HG03432 (cell line): ENCODE data around the gene YPEL5.
"Not testable (repeated sequence)": the region's sequence is repeated elsewhere in the genome, so short reads cannot be mapped to it uniquely, and the experiment has no call there.

ENCODE experiments used
- ATAC-seq: cut with Tn5 transposase; IDR thresholded peaks from one replicate; pipeline ENCODE4 v1.9.1; 2021; ENCODE audit warnings: mild to moderate bottlenecking, moderate library complexity; ENCODE audit not compliant: unreplicated experiment

The YPEL5 gene

DNA sequence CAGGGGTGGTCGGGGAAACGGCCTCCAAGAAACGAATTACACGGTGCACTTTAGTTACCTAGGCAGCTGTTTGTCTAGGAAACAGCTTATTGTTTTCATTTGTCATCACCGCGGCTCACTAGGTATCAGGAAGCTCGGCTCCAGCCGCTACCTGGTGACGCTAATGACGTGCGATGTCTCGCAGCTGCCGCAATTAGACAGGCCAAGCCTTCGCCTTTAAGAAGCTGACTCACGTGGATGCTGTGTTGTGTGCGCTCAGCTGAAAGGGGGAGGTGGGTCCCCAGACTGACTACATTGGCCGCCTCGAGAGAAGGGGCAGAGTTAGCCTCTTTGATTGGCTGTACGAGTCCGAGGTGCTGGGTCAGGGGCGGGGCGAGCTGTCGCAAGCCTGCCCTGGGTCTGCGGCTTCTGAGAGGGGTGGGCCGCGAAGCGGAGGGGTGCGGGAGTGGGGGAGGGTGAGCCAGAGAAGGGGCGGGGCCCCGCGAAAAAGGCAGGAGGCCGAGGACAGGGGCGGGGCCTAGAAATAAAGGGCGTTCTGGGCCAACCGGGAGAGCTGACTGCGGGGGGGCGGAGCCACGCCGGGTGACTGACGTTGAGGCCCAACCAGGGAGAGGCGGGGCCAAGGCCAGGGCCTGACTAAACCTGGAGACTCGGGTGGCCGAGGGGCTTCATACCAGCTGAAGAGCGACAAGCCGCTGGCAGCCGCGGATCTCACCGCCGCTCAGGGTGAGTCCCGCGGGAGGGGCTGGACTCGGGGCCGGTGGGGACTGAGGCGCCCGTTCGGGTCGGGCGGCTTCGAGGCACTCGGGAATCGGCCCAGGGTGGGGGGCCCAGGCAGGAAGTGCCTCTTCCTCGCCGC, at the start of gene YPEL5:
Gene YPEL5, plus strand, starts transcription at position 671 of the 859 bp plus-strand sequence. CDS start 9,645 bp downstream, outside the sequence.
- ATAC-seq = peak; percentile 94

DNA sequence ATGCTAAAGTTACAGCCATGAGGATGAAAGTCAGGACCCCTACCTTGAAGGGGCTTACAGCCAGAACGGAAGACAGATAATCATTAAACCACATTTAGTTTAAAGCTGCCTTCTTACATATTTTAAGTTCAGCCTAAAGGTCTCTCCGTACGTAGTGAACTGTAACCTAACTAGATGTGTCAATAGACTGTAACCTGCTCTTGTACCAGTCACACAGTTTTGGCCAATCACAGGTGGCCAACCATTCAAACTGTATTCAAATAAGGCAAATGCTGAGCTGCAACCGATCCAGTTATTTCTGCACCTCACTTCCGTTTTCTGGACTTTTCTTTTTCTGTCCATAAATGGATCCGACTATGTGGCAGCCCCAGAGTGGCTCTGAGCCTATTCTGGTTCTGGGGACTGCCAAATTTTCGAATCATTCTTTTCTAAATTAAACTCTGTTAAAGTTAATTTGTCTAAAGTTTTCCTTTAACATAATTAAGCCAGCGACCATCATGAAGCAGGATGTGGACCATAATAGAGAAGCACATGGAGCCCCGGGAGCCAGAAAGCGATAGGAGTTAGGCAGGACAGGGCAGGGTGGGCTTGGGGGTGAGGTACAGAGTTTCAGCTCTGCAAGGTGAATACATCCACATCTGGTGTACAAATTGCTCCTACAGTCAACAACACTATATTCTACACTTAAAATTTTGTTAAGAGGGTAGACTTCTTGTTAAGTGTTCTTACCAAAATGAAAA, 48.4 kb upstream of the YPEL5 start:
- no peak for ATAC-seq

DNA sequence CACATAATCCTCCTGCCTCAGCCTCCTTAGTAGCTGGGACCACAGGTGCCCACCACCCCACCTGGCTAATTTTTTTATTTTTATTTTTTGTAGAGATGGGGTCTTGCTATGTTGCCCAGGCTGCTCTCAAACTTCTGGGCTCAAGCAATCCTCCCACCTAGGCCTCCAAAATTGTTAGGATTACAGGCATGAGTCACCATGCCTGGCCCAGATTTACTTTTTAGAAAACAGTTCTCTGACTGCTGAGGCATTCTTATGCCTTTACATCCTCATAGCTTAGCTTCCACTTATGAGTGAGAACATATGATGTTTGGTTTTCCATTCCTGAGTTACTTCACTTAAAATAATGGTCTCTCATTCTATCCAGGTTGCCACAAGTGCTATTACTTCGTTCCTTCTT, 47.4 kb upstream of the YPEL5 start:
- not testable (repeated sequence) for ATAC-seq

DNA sequence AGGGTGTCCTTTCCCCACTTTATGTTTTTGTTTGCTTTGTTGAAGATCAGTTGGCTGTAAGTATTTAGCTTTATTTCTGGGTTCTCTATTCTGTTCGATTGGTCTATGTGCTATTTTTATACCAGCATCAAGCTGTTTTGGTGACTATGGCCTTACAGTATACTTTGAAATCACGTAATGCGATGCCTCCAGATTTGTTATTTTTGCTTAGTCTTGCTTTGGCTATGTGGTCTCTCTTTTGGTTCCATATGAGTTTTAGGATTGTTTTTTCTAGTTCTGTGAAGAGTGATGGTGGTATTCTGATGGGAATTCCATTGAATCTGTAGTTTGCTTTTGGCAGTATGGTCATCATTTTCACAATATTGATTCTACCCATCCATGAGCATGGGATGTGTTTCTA, 46.1 kb upstream of the YPEL5 start:
- not testable (repeated sequence) for ATAC-seq

DNA sequence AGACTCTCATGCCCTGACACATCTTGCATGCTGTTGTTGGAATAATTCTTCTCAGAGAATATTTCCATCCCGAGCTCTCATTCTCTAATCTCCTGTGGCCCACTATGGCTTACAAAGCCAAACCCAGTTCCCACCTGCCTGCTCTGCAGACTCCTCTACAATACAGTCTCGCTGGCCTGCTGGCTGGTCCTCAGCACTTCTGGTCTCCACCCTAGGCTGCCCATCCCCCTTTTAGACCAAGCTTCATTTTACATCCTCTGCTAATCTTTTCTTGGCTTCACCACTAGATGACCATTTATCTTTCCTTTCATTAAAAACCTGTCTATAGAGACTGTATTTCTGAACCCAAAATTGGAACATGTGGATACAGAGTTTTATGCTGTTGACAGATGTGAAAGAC, 42.5 kb upstream of the YPEL5 start:
- ATAC-seq = no peak

DNA sequence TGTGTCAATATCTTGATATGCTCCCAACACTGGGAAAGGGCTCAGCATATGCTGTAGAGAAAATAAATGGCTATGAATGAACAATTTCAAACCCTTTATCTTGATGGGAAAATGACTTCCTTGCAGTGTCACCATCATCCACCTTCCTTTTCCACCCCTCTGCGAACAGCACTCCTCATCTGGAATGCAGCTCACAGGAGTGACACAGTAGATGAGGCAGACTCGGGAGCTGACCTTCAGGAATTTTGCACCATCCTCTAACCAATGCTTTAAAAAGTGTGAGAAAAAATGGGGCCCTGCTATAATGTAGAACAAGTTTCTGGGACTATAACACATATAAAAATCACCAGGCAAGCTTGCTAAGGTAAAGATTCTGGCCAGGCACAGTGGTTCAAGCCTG, 41.3 kb upstream of the YPEL5 start:
- no peak for ATAC-seq

DNA sequence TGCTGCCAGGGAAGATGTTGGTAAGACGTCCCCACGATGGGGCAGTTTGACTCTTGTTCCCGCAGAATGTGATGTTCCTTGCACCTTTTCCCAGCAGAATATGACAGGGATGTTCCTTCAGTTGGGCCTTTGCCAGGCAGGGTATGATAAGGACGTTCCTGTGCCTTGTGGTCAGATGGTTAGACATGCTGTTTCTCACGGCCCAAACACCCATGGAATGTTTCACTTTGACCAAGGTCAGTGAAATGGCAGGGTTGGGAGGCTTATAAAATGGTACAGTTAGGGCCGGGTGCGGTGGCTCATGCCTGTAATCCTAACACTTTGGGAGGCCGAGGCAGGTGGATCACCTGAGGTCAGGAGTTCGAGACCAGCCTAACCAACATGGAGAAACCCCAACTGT, 40.3 kb upstream of the YPEL5 start:
- ATAC-seq = no peak

DNA sequence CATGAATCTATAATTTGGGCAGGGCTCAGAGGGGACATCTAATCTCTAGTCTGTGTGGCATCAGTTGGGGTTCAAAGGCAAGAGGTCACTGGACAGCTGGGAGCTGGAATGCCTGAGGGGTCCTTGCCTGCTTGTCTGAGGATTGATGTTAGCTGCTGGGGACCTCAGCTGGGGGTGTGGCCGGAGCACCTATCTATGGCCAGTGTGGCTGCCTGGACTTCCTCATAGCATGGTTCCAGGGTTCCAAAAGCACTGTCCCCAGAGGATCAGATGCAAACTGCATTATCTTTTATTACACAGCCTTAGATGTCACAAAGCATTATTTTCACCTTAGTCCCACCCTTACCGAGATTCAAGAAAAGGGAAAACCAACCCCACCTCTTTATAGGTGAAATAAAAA, 38.6 kb upstream of the YPEL5 start:
- no peak for ATAC-seq

DNA sequence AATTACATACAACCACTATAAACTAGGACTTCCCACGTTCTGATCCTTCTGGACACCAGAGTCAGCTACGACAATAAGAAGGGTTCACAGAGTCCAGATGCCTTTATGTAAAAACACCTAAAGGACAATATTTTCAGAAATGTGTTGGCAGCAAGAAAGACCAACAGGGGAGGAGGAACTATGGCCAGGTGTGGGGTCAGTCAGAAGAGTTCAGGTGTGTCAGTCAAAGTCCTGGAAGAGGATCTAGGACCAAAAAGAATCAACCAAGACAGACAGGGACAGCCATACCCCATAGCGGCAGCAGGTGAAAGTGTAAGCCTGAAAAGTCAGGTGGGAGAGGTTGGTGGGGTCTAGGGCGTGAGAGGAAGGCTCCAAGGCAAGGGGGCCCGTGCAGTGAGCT, 38.0 kb upstream of the YPEL5 start:
- ATAC-seq = no peak

DNA sequence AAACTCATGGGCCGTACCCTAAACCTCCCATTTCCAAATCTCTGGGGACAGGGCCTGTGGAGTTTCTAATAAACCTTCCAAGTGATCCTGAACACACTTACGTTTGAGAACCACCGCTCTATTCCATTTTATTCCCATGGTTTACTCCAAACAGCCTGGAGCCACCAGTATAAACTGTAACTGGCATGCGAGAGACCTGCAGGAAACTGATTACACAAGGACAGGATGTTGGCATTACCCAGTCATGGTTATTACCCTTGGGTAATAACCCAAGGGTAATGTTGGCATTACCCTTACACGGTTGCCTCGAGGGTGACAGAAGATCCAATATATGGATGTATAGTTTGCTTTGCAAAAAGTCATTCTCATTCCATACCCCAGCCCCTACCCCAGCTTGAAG, 37.0 kb upstream of the YPEL5 start:
- no peak for ATAC-seq

DNA sequence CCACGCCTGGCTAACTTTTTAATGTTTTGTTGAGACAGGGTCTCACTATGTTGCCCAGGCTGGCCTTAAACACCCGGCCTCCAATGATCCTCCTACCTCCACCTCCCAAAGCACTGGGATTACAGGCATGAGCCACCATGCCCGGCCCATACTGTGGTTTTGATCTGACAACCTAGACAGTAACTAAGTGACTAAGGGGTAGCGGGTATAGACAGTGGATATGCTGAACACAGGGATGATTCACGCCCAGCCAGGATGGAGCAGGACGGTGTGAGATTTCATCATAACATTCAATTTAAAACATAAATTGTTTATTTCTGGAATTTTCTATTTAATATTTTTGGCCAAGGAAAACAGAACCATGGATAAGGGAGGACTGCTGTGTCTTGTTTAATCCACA, 36.0 kb upstream of the YPEL5 start:
- no peak for ATAC-seq

DNA sequence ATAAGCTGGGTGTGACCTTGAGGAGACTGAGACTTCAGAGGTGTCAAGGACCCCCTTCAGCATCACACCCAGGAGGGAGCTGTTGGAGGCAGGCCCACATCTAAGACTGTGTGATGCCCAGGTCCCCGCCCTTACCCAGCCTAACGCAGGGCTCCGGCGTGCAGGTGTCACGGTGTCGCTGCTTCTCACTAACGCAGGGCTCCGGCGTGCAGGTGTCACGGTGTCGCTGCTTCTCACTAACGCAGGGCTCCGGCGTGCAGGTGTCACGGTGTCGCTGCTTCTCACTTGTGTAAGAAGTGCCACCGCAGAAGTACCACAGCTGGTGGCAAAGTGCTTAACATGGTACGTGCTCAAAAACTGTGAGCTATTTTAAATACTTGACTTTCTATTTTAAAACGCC, 35.6 kb upstream of the YPEL5 start:
- ATAC-seq = not testable (repeated sequence)

DNA sequence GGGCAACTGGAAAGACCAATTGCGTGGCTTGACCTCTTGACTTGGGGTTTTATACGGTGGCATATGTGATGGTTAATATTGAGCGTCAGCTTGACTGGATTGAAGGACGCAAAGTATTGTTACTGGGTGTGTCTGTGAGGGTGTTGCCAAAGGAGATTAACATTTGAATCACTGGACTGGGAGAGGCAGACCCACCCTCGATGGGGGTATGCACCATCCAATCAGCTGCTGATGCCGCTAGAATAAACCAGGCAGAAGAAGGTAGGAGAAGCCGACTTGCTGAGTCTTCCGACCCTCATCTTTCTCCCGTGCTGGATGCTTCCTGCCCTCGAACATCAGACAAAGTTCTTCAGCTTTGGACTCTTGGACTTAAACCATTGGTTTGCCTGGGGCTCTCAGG, 34.2 kb upstream of the YPEL5 start:
- ATAC-seq = no peak

DNA sequence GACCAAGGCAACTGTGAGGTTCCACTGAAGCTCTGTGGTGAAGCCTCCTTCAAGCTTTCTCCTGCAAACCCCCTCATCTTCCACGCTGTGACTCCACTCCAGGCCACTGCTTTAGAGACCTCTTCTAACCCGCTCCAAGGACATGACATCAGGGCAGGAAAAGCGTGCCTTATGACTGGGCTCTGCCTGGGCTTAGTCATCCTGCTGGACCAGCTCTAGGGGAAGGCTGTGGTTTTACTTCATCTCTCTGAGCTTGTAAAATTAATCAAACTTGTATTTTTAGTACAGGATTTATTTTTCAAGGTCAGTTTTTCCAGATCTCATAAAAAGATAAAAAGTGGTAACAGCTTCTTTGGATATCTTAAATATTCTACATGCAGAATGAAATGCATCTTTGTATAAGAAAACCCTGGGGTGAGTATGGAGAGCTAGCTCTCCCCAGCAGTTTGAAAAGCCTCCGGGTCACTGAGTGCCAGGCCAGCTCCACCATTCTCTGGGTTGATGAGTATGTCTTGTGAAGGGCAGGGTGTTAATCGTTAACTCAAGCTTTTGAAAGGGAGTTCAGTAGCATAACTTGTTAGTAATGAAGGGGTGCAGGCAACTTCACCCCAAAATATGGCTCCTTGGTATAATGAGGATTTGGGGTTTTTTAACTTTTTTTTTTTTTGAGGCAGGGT, 33.1 kb upstream of the YPEL5 start:
- no peak for ATAC-seq

DNA sequence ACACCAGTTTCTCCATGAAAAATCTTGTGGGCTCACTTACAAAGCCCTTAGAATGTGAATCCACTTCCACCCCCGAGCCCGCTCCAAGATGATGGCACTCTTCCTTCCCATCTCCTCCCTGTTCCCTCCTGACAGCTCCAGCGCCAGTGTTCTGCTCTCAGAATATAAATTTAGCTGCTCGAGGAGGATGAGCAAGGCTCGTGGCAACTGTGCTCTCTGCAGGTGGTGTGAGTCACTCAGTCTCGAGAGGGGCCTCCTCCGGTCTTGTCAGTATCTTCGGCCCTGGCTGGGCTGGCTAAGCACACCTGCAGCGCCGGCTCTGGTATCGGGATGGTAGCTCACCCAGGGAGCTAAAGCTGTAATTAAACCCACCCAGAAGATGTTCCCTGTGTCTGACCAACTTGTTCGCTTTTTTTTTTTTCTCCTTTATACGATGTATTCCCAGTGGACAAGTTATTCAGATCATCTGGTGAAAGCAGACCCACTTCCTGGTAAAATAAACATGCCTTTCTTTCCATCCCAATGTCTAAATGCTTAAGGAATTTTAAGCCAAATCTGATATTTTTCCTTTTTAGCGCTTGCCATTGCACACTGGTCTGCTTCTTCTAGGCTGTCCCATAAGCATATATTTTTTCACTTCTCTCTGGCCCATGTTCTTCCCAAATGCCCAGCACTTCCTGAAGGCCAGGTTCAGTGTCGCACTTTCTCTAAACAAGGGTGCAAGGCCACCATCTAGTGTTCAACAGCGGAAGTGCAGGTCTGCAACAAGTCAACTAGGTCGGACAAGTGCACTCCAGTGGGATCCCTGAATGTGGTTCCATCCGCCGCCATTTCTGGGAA, 31.4 kb upstream of the YPEL5 start:
- ATAC-seq = peak; percentile 45

DNA sequence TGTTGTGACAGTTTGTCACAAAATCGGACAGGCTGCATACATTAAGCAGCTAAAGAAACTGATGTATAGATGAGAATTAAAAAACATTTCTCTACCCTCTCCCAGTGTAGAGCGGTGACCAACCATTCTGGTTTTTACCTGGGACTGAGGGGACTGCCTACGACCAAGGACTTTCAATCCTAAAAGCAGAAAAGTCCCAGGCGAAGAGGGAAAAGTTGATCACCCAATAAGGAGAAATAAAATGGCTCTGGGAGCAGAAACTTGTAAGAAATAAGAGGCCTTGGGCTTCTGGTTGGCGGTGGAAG, 30.9 kb upstream of the YPEL5 start:
- ATAC-seq = no peak

DNA sequence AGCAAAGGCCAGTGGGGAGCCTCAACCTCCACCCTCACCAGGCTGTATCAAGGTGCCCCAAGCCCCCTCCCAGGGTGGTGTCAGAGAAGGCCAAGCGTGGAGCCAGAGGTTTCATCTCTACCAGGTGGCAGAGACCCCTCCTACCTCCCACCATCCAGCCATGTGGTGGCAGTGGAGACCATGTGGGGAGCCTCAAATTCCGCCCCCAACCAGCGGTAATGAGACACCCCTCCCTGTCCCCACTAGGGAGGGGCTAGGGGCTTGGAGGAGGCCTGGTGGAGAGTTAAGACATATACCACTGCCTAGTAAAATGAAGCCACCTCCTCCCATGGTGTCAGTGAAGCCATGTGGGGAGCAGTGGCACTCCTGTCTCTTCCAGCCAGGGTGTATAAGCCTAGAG, 24.4 kb upstream of the YPEL5 start:
- no peak for ATAC-seq

DNA sequence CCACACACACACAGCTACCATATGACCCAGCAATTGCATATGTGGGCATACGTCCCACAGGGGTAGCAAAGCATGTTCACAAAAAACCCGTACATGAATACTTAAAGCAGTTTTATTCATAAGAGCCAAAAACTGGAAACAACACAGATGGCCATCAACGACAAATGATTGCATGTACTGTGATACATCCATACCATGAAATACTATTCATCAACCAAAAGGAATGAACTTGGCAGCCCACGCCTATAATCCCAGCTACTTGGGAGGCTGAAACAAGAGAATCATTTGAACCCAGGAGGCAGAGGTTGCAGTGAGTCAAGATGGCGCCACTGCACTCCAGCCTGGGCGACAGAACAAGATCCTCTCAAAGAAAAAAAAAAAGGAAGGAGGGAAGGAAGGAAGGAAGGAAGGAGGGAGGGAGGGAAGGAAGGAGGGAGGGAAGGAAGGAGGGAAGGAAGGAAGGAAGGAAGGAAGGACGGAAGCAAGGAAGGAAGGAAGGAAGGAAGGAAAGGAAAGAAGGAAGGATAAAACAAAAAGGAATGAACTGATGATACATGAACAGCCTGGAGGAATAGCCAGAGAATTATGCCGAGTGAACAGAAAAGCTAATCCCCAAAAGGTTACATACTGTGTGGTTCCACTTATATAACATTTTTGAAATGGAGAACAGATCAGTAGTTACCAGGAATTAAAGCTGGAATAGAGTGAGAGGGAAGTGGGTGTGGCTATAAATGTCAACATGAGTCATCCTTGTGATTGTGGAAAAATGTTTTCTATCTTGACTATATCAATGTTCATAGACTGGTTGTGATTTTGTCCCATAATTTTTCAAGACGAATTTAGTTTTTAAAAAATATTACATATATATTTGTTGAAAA, 19.6 kb upstream of the YPEL5 start:
- ATAC-seq = no peak

DNA sequence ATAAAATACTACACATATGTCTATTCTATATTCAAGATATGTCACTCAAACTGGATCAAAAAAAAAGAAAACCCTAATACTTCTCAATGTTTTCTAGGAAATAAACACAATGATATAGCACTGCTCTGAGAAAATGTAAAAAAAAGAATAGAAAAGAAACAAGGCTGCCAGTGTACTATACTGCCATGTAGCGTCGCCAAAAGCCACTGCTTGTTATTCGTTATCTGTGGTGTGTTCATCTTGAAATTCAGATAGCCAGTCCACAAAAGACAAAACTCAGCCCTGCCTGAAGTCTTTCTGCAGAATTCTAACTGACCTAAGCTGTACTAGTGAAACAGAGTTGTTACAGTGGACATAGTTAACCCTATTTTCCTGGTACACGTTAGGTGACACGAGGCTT, 12.2 kb upstream of the YPEL5 start:
- no peak for ATAC-seq

DNA sequence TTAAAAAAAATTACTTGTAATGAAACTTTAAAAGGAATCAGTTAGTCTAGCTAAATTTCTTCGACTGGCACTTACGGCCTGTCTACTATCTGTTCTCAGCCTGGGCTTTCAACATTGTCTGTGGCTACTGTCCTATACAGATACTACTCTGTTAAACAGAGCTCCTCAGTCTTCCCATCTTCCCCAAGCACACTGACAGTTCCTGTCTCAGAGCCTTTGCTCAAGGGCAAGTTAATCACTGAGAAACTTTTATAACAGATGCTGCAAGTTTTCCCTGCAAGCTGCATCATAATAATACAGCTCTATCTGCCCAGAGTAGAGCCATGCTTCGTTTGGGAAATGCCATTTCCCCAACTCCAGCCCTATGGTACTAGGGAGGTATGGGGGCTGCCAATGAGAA, 11.3 kb upstream of the YPEL5 start:
- no peak for ATAC-seq
